HUES64 (cell line): Measurements from ENCODE around the gene ISCU.
"Not testable (repeated sequence)": the region's sequence is repeated elsewhere in the genome, so short reads cannot be mapped to it uniquely, and the experiment has no call there.

Source experiments
- H3K27ac ChIP-seq: 2 replicates; pipeline ENCODE4 v1.7.0; 2013; ENCODE audit warnings: low read depth, low read length, inconsistent platforms
- H3K27me3 ChIP-seq: 2 replicates; pipeline ENCODE4 v1.6.1; 2013; ENCODE audit warnings: mild to moderate bottlenecking, low read length; ENCODE audit not compliant: insufficient read depth
- H3K36me3 ChIP-seq: 2 replicates; pipeline ENCODE4 v1.6.1; 2013; ENCODE audit warnings: mild to moderate bottlenecking, low read length; ENCODE audit not compliant: insufficient read depth
- H3K4me1 ChIP-seq: 2 replicates; pipeline ENCODE4 v1.6.1; 2013; ENCODE audit warnings: mild to moderate bottlenecking, low read length, moderate library complexity; ENCODE audit not compliant: insufficient read depth
- H3K4me3 ChIP-seq: 2 replicates; pipeline ENCODE4 v1.5.1; 2013; ENCODE audit warnings: mild to moderate bottlenecking, low read length, moderate library complexity
- H3K9ac ChIP-seq: 2 replicates; pipeline ENCODE4 v1.6.1; 2013; ENCODE audit warnings: mild to moderate bottlenecking, low read depth, low read length
- H3K9me3 ChIP-seq: 2 replicates; pipeline ENCODE4 v1.6.1; 2013; ENCODE audit warnings: low read depth, low read length; ENCODE audit not compliant: insufficient read depth
- WGBS: fragments of 150-250, 120-280 bp; methylation state at CpG from one replicate; pipeline ENCODE4 v1.1.7; 2013; ENCODE audit warnings: missing lambda C conversion rate; 5-methylcytosine and 5-hydroxymethylcytosine counted together

Gene ISCU

GRCh38 chr12:108616941-108617858 is 54.8 kb downstream of the ISCU start:
- Histone ChIP-seq H3K4me3 (no peak overlapping the region), H3K27me3 (no peaks in the 10 kb centered on the region), H3K9me3 (peaks cover 3% of the 10 kb centered on the region; the same call in 1 of the 2 replicates), H3K27ac (no peak overlapping the region), H3K36me3 (no peaks in the 10 kb centered on the region), H3K9ac (no peak overlapping the region), H3K4me1 (peaks cover 4% of the 10 kb centered on the region; the same call in 1 of the 2 replicates)
- WGBS: 85% methylated on average over 14 of the region's 14 CpGs

- WGBS: 25% methylated on average over 16 of the region's 16 CpGs
- no peak overlapping the region for H3K27ac ChIP-seq
- H3K4me3 ChIP-seq: no peak overlapping the region
- H3K9me3 ChIP-seq: peaks cover 3% of the 10 kb centered on the region; the same call in 1 of the 2 replicates
- H3K4me1 ChIP-seq: peaks cover 5% of the 10 kb centered on the region; the same call in 1 of the 2 replicates
- H3K27me3 ChIP-seq: no peaks in the 10 kb centered on the region
- no peak overlapping the region for H3K9ac ChIP-seq
- H3K36me3 ChIP-seq: no peaks in the 10 kb centered on the region
These were observed 55.9 kb downstream of the ISCU start for GRCh38 chr12:108618079-108618952.

- not testable (repeated sequence) for H3K36me3 ChIP-seq, H3K27me3 ChIP-seq, H3K9ac ChIP-seq, H3K4me1 ChIP-seq, H3K9me3 ChIP-seq, H3K27ac ChIP-seq, H3K4me3 ChIP-seq
- WGBS: 92% methylated on average over 4 of the region's 4 CpGs
These were observed 56.5 kb downstream of the ISCU start for GRCh38 chr12:108618953-108619274.
